GM18505 (cell line): Measurements from ENCODE around the gene CALD1.

Source experiments
- ATAC-seq: cut with Tn5 transposase; IDR thresholded peaks from one replicate; pipeline ENCODE4 v1.9.1; 2021; ENCODE audit not compliant: unreplicated experiment
- POLR2A ChIP-seq: IDR thresholded peaks from 4 replicates; pipeline ENCODE4 v1.6.1; 2011; ENCODE audit warnings: borderline replicate concordance; ENCODE audit not compliant: insufficient read depth, insufficient read length; ENCODE audit errors: extremely low read depth

Gene CALD1

DNA sequence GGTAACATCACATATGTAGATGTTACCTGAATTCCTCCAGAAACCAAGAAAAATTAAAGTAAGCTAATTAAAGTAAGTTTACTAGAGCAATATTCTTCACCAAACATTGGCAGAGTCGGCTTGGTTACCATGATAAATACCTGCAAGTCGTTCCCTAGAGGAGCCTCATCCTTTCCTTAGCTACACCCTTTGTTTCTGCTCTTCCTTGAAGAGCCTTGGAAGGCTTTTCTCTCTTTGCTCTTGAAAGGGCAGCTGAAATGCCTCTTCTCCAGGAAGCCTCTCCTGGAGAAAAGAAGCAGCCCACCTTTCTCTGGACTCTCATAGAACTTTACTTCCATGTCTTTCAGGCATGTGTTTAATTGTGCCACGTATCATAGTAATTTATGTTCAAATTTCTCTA, 34.9 kb upstream of the CALD1 start:
- TF ChIP-seq POLR2A, result no peak
- no peak for ATAC-seq

DNA sequence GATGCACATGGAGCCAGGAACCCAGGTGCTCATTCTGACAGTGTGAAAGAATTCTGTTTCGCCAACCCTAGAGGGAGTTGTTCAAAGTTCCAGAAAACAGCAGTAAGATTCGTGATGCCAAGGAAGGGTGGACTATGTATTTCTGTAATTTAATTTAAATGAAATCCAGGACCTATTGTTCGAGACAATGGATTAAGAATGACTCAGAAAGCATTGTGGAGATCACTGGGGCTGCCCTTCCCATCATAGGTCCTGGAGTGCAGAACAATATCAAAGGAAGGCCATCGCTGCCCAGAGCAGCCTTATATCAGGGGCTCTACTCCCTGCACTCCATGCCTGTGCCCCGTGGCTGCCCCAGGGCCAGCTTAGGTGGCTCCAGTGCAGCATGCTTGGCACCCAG, 32.1 kb upstream of the CALD1 start:
- TF ChIP-seq POLR2A, result no peak
- no peak for ATAC-seq

DNA sequence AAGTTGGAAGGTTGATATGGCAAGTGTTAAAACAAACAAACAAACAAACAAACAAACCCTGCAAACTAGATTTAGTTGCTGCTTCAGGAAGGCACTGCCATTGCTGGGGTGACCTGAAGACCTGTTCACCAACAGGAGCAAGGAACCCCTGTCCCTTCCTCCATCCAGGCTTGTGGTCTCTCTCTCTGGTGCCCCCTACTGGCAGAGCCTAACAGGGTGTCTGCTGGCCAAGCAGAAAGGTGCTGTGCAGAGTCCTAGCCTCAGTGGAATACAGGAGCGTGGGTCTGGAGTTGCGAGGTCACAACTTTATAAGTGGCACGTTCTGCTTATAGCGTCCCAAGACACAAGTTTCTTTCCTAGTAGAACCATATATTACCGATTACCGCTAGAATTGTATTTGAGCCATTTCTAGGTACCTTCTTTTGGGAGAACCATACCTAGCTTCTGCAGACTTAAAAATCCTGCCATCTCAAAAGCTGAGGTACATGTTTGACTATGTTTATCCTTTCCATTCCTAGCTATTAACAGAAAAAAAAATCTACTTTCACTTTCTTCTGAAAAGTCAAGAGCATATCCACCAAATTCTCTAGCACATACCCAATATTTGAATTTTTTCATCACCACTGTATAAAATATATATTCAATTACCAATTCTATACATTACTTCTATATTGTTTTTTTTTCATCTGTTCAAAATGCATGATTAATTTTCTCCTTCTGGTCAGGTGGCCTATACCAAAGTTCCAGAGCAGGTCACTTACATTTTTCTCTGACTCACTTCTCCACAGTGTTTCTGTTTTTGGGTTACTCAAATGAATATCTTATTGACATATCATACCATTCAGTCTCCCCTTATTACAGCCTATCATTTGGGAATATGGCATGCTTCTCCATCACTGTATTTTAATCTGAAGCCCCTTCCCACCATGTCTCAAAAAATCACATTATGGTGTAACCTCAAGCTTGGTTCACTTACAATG, 29.1 kb upstream of the CALD1 start:
- TF ChIP-seq POLR2A, result no peak
- ATAC-seq, result no peak

DNA sequence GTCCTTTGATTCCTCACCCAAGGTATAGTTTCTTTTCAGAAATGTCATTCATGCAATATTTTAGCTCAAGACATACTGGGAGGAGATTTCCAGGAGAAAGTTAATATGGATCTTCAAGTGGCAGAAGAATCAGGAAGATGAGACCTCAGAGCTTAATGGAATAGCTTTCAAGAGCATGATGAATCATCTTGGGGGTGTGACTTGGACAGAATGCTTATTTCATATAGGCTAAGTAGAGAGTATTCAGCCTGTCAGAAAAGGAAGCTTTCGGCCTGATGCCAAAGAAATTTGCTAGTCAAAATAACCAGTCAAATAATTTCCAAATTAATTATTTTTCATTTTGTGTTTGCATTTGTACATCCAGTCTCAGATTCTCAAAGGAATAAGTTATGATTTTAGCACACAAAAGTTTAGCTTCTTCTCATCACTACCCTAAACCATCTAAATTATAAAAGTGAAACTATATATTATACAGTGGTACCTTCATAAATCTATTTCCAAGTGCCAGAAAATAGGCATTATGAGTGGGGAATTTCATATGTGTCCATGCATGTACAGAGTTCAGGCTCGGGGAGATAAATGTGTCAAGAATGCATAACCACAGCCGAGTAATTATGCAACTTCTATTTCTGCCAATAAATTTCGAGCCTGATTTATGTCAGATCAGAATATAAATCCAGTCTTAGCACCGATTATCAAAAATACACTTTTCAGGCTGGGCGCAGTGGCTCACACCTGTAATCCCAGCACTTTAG, 27.3 kb upstream of the CALD1 start:
- no peak for TF ChIP-seq POLR2A
- ATAC-seq, result no peak

DNA sequence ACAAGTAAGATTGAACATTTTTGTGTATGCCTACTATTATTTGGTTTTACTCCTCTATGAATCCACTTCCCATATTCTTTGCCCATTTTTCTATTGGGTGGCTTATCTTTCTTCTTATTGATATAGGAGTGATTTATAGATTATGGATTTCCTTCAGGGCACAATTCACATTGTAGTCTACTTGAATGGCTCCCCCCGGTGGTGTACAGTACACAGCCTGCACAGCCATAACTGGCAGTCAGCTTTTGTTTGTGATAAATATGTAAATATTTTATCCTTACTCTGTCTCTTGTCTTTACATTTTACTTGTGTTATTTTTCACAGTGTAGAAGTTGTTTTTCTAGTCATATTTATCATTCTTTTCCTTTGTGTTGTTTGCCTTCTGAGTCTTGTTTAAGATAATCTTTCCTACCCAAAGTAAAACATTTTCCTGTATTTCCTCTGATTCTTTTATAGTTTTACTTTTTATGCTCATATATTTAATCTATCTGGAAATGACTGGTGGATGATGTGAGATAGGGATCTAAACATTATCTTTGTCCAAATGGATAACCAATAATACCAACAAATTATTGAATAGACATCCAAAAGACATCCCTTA, 23.9 kb upstream of the CALD1 start:
- TF ChIP-seq POLR2A, result no peak
- no peak for ATAC-seq

DNA sequence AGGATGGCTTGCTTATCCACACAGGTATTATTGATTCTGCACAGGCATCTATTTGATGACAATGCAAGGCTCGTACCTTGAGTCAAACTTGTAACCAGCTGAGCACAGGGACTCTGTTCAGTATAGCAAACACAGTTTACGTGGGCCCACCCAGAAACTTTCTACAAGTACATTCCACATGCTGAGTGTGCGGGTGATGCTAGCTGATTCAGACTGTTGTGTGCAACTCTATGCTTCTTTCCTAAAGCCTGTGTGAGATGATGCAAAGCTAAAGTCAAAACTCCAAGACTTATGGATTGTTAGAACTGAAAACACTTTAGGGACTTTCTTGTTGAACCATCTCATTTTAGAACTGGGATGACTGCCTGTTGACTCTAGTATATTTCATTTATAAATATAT, 21.5 kb upstream of the CALD1 start:
- TF ChIP-seq POLR2A, result no peak
- ATAC-seq, result no peak

DNA sequence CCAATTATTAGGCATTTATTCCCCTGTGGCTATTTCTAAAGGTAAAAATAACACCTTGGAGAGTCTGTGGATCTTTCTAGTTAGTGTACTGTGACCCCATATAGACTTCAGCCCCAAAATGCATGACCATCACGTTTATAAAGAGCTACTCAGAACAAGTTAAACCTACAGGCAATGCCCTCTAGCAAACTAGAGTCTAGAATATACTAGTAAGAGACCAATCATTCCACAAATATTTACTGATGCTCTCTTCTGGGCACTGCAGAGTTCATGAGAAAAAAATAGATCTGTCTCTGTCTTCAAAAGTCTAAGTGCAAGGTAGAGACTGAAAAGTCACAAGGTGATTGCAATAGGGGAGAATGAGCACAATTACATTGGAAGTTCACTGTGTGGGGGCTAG, 20.5 kb upstream of the CALD1 start:
- no peak for TF ChIP-seq POLR2A
- no peak for ATAC-seq

DNA sequence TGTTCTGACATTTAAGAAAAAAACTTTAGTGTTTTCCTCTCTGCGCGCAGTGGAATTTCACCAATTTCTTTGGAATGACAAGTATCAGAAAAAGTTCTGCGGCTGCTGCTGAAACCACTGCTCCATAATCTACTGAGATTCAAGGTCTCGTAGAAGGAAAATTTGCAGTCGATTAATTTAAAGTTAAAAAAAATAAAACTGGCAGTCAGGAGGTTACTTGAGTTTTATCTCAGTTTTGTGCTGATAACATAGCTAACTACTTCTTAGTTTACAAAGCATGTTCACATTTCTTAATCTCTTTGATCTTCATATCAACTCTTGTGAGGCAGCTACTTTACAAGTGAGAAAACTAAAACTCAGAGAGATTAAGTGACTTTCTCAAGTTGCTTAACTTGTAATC, 18.2 kb upstream of the CALD1 start:
- ATAC-seq, result no peak
- no peak for TF ChIP-seq POLR2A

DNA sequence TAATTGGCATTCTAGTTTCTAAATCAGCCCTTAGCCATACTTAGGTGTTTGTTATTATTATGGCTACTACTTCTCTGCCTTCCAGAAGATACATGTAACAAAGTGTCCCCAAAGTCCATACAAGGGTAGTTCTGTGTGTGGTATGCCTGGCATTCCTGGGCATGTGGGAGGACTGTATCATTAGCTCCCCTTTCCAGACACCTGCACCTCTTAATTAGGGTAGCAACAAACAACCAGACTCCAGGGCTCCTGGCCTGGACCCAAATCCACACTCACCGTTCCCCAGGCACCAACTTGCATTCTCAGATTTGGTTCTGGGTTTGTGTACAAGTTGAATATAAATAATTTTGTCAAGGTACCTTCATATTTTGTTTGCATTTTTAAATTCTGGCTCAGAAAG, 15.5 kb upstream of the CALD1 start:
- ATAC-seq, result no peak
- TF ChIP-seq POLR2A, result no peak

DNA sequence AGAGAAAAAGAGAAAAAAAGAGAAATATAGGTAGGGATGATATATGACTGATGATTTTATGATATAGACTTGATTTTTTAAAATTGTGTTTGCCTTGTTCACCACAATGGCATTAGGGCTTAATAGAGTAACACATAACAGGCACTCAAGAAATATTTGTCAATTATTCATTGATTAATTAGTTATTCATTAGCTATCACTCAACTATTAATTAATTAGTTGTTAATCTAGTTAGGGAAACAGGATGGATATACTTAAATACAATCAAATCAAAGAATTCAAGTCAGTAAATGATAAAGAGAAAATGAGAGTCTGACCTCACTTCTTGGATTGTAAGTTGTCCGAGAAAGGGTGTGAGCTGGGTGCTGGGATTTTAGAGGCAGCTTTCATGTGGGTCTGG, 15.1 kb upstream of the CALD1 start:
- TF ChIP-seq POLR2A, result no peak
- ATAC-seq, result no peak

DNA sequence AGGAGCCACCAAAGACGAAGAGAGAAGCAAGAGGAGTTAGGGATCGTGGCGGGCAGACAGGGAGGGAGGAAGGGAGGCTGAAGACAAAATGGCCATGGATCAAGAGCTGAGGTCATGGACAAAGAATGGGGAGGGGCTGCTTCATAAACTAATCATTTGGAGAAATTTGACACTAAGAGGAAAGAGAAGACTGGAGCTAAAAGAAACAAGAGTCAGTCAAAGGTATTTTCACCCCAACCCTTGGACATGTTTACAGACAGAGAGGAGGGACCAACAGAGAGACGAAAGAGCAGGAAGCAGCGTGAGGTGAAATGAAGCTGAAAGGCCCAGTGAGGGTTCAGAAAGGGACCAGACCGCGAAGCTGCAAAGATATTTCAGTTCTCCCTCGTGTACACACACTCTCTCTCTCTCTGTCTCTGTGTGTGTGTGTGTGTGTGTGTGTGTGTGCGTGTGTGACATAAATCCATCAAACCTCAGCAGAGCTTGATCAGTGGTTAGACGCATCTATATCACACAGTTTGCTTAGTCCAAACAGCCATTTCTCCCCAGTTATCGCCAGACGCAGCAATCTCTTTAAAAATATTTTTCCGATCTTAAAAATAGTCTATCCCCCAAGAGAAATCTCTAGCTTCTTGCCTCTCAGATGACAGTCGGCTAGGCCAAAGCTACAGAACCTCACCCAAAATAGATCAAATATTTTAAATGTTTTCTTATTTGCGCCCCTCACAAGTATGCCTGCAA, 12.5 kb upstream of the CALD1 start:
- no peak for TF ChIP-seq POLR2A

DNA sequence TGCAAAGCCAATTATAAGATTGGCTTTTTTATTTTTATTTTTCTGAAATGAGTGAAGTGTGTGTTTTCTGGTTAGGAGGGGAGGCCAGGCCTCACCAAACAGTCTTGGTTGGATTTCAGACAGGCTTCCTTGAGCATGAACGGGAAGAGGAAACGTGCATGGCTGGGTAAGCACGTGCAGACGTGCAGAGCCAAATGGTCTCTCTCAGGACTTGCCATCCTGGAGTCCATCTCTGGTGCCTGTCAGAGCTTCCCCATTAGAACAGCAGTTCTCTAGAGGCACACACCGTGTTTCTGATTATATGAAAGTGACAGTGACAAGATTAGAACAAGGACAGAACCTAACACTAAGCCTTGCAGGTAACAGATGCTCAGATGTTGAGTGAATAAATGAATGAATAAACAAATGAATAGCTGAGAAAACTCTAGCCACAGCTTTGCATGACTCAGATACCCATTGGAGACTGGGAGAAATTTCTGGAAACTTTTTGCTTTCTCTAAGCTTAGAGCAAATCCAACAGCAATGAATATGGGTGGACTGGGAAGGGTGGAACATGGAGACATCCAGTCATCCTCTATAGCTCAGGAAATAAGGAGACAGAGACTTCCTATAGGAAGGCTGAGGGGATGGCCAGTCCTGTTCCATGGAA, 11.8 kb upstream of the CALD1 start:
- ATAC-seq, result no peak
- no peak for TF ChIP-seq POLR2A

More for the DNA sequence above, 12.5 kb upstream of the CALD1 start:
- ATAC-seq, result no peak
